H1 (cell line): ENCODE data around the gene INO80. TPM values are rescaled to one million over a fixed set of nuclear protein-coding genes. Genes with fewer than 3 reads are reported as not detected.

Source experiments
- CTCF ChIA-PET: fragments of 300-600 bp; sonication (Branson Sonifier 250); formaldehyde crosslinking; loops from one replicate; lab custom pipeline; 2021; ENCODE audit not compliant: partially characterized antibody; lab: Charles Lee
- POLR2A ChIA-PET: fragments of 300-600 bp; sonication (Branson Sonifier 250); formaldehyde crosslinking; loops from one replicate; lab custom pipeline; 2021; ENCODE audit warnings: inconsistent platforms; ENCODE audit not compliant: partially characterized antibody; lab: Charles Lee
- DNase-seq, 2 experiments: peaks; one replicate each; pipeline versions ENCODE4 v3.0.0 to v3.0.0-alpha.2; 2010 to 2022; ENCODE audit warnings: low spot score in 2 of 2, low read depth in 1 of 2, mixed read lengths in 1 of 2
- FAIRE-seq: peaks from 2 replicates; lab custom pipeline; 2011; peaks lifted over from hg19 to GRCh38; lab: Jason Lieb, UNC
- H2AFZ ChIP-seq: 2 replicates; pipeline ENCODE4 v1.8.1; 2012; ENCODE audit warnings: low read length, inconsistent platforms
- H2AK5ac ChIP-seq: 2 replicates; pipeline ENCODE4 v1.6.1; 2013; ENCODE audit warnings: low read depth, low read length
- H2BK120ac ChIP-seq: replicated peaks from 2 replicates; pipeline ENCODE3; 2013; ENCODE audit warnings: low read depth, low read length, inconsistent platforms
- H2BK12ac ChIP-seq: 2 replicates; pipeline ENCODE4 v1.6.1; 2013; ENCODE audit warnings: low read depth, low read length
- H2BK15ac ChIP-seq: 2 replicates; pipeline ENCODE4 v1.6.1; 2013; ENCODE audit warnings: low read length
- H2BK20ac ChIP-seq: 2 replicates; pipeline ENCODE4 v1.6.1; 2013; ENCODE audit warnings: low read length
- H2BK5ac ChIP-seq: 2 replicates; pipeline ENCODE4 v1.6.1; 2013; ENCODE audit warnings: low read depth, low read length
- H3K14ac ChIP-seq: 2 replicates; pipeline ENCODE4 v1.6.1; 2013; ENCODE audit warnings: inconsistent platforms; ENCODE audit not compliant: insufficient read length
- H3K18ac ChIP-seq: 2 replicates; pipeline ENCODE4 v1.6.1; 2013; ENCODE audit warnings: low read length; ENCODE audit errors: extremely low read depth
- H3K23ac ChIP-seq: 2 replicates; pipeline ENCODE4 v1.6.1; 2013; ENCODE audit warnings: inconsistent platforms; ENCODE audit not compliant: insufficient read length
- H3K23me2 ChIP-seq: 2 replicates; pipeline ENCODE4 v1.6.1; 2013; ENCODE audit warnings: low read depth, low read length
- H3K27ac ChIP-seq: 2 replicates; pipeline ENCODE4 v1.6.1; 2011; ENCODE audit warnings: low read depth, low read length, inconsistent platforms
- H3K27me3 ChIP-seq, 4 experiments: replicated peaks in 1 of 4; 1 replicate in 1 of 4; 2 replicates in 3 of 4; pipeline versions ENCODE4 v1.6.1 to v1.8.1; 2011 to 2013; ENCODE audit warnings: low read length in 3 of 4, mild to moderate bottlenecking in 3 of 4, inconsistent platforms in 2 of 4, mixed read lengths in 2 of 4, moderate library complexity in 1 of 4; ENCODE audit not compliant: control insufficient read depth in 3 of 4, insufficient read depth in 3 of 4; ENCODE audit errors: extremely low read depth in 1 of 4
- H3K36me3 ChIP-seq, 4 experiments: 2 replicates each; pipeline versions ENCODE4 v1.6.1 to v1.8.1; 2011 to 2013; ENCODE audit warnings: mild to moderate bottlenecking in 4 of 4, low read length in 3 of 4, moderate library complexity in 2 of 4, control low read depth in 1 of 4, inconsistent platforms in 1 of 4; ENCODE audit not compliant: insufficient read depth in 4 of 4, control insufficient read depth in 2 of 4
- H3K4ac ChIP-seq: replicated peaks from 2 replicates; pipeline ENCODE3; 2013; ENCODE audit warnings: low read length, low read depth, mixed read lengths, inconsistent platforms; ENCODE audit not compliant: insufficient read length
- H3K4me1 ChIP-seq, 4 experiments: replicated peaks in 1 of 4; 1 replicate in 1 of 4; 2 replicates in 3 of 4; pipeline versions ENCODE4 v1.6.1 to v1.8.1; 2011 to 2013; ENCODE audit warnings: low read length in 3 of 4, inconsistent platforms in 2 of 4, mixed read lengths in 1 of 4; ENCODE audit not compliant: insufficient read depth in 4 of 4, control insufficient read depth in 3 of 4
- H3K4me2 ChIP-seq, 2 experiments: 2 replicates each; pipeline versions ENCODE4 v1.6.1 to v1.8.1; 2011 to 2013; ENCODE audit warnings: low read depth in 2 of 2, low read length in 2 of 2, control low read depth in 1 of 2, inconsistent platforms in 1 of 2, mild to moderate bottlenecking in 1 of 2; ENCODE audit not compliant: insufficient read depth in 1 of 2
- H3K4me3 ChIP-seq, 4 experiments: fragments of 200-600, 300-600 bp in 1 of 4; sonication (generic), shearing (Covaris generic), sonication (Bioruptor Twin) in 1 of 4; 2 replicates each; pipeline versions ENCODE4 v1.5.1 to v1.8.1; 2011 to 2016; ENCODE audit warnings: low read length in 4 of 4, low read depth in 3 of 4, control low read depth in 2 of 4, inconsistent platforms in 2 of 4, mild to moderate bottlenecking in 2 of 4, mixed read lengths in 1 of 4, moderate library complexity in 1 of 4; ENCODE audit not compliant: insufficient read depth in 2 of 4; ENCODE audit errors: extremely low read depth in 1 of 4
- H3K56ac ChIP-seq: replicated peaks from 2 replicates; pipeline ENCODE3; 2013; ENCODE audit warnings: low read depth, mild to moderate bottlenecking, mixed read lengths, low read length, inconsistent platforms; ENCODE audit not compliant: insufficient read length
- H3K79me1 ChIP-seq: 2 replicates; pipeline ENCODE4 v1.6.1; 2013; ENCODE audit warnings: low read depth, low read length, control low read depth
- H3K79me2 ChIP-seq, 2 experiments: 2 replicates each; pipeline versions ENCODE4 v1.6.1 to v1.8.1; 2012 to 2013; ENCODE audit warnings: low read length in 2 of 2, mild to moderate bottlenecking in 2 of 2, inconsistent platforms in 1 of 2; ENCODE audit not compliant: insufficient read depth in 2 of 2, control insufficient read depth in 1 of 2
- H3K9ac ChIP-seq, 4 experiments: replicated peaks in 1 of 4; 1 replicate in 1 of 4; 2 replicates in 3 of 4; pipeline versions ENCODE4 v1.6.1 to v1.8.1; 2011 to 2013; ENCODE audit warnings: low read depth in 3 of 4, low read length in 3 of 4, control low read depth in 2 of 4, mild to moderate bottlenecking in 2 of 4, moderate library complexity in 2 of 4, inconsistent platforms in 1 of 4; ENCODE audit errors: extremely low read depth in 1 of 4
- H3K9me3 ChIP-seq, 2 experiments: 2 replicates each; pipeline versions ENCODE4 v1.6.1 to v1.8.1; 2012 to 2013; ENCODE audit warnings: mild to moderate bottlenecking in 2 of 2, moderate library complexity in 2 of 2, control low read depth in 1 of 2, inconsistent platforms in 1 of 2, low read depth in 1 of 2, low read length in 1 of 2, mixed read lengths in 1 of 2; ENCODE audit not compliant: insufficient read depth in 2 of 2
- H4K20me1 ChIP-seq, 2 experiments: replicated peaks in 1 of 2; 2 replicates each; pipeline versions ENCODE3 to v1.8.1; 2011 to 2013; ENCODE audit warnings: inconsistent platforms in 2 of 2, low read length in 2 of 2, mild to moderate bottlenecking in 1 of 2; ENCODE audit not compliant: insufficient read depth in 2 of 2, control insufficient read depth in 1 of 2
- H4K5ac ChIP-seq: 2 replicates; pipeline ENCODE4 v1.6.1; 2013; ENCODE audit warnings: low read length, low read depth, mixed read lengths, inconsistent platforms; ENCODE audit not compliant: insufficient read length
- H4K8ac ChIP-seq: 2 replicates; pipeline ENCODE4 v1.8.0; 2013; ENCODE audit warnings: mild to moderate bottlenecking, moderate library complexity, low read length, inconsistent platforms; ENCODE audit not compliant: insufficient read depth; ENCODE audit errors: extremely low read depth
- H4K91ac ChIP-seq: replicated peaks from 2 replicates; pipeline ENCODE3; 2013; ENCODE audit warnings: low read length, mixed read lengths, inconsistent platforms; ENCODE audit not compliant: insufficient read length
- EZH2 ChIP-seq: fragments of 200-600 bp; sonication (generic); IDR thresholded peaks from 2 replicates; pipeline ENCODE4 v1.7.1; 2012; ENCODE audit warnings: low read depth, mild to moderate bottlenecking, moderate library complexity, low read length, inconsistent platforms; ENCODE audit not compliant: severe bottlenecking
- GTF2F1 ChIP-seq: IDR thresholded peaks from 2 replicates; pipeline ENCODE4 v1.6.1; 2012; ENCODE audit warnings: low read depth, low read length, improper control_type of control experiment, borderline replicate concordance
- JUN ChIP-seq: IDR thresholded peaks from 2 replicates; pipeline ENCODE4 v1.6.1; 2011; ENCODE audit warnings: low read depth, mild to moderate bottlenecking, improper control_type of control experiment, low read length
- SAP30 ChIP-seq: fragments of 300-600 bp; sonication (generic); IDR thresholded peaks from 2 replicates; pipeline ENCODE4 v1.7.1; 2012; ENCODE audit warnings: low read length, moderate library complexity, mild to moderate bottlenecking, inconsistent platforms; ENCODE audit not compliant: insufficient read depth, insufficient replicate concordance
- SIRT6 ChIP-seq: IDR thresholded peaks from one replicate; pipeline ENCODE4 v1.7.1; 2012; ENCODE audit warnings: low read length, inconsistent platforms
- WGBS, 2 experiments: shearing (Covaris generic) in 1 of 2; methylation state at CpG; one replicate each; pipeline versions ENCODE4 v1.1.6 to v1.1.7; 2013 to 2015; ENCODE audit warnings: low lambda C conversion rate in 2 of 2, mixed read lengths in 2 of 2, inconsistent platforms in 1 of 2, low coverage in 1 of 2, missing lambda C conversion rate in 1 of 2; ENCODE audit not compliant: insufficient replicate concordance in 2 of 2, insufficient coverage in 1 of 2, insufficient read length in 1 of 2; ENCODE audit errors: extremely low coverage in 1 of 2, missing lambda C conversion rate in 1 of 2; 5-methylcytosine and 5-hydroxymethylcytosine counted together
- polyA plus RNA-seq, 7 experiments: library from polyadenylated mRNA; depleted of rRNA in 3 of 7; stranded (reverse) in 5 of 7; unstranded in 2 of 7; fragments of >200 nt in 5 of 7; fragments of 200-250 nt in 2 of 7; gene quantifications; 1 replicate in 5 of 7; 2 replicates in 1 of 7; 4 replicates in 1 of 7; pipeline versions ENCODE4 v1.2.1 to v1.2.3, GENCODE V29; 2011 to 2013; ENCODE audit warnings: missing spikeins in 2 of 7, mixed read lengths in 2 of 7
- total RNA-seq: library from RNA; stranded (reverse); fragmentation: NEBNext Ultra II Directional; extraction: Animal tissue kit (Norgen Biotek cat#: 25700); gene quantifications from 2 replicates; pipeline ENCODE4 v1.2.1, GENCODE V29; 2021

INO80 gene
- total and polyA plus RNA-seq, 2 of the 8 experiments (the other 6 are each of a cell fraction or from before 2014, with no cell fraction given) = 4.3 to 24.5 TPM

GRCh38 chr15:41079717-41080116 is 36.4 kb downstream of the INO80 start:
- no peak overlapping the region for H3K23ac ChIP-seq
- DNase-seq (no peak), FAIRE-seq (no peak)
- H3K27me3 ChIP-seq = no peaks in the 10 kb centered on the region
- H2BK5ac ChIP-seq = no peak overlapping the region
- H2AFZ ChIP-seq = no peak overlapping the region
- H3K4me3 ChIP-seq = no peak overlapping the region
- H2BK20ac ChIP-seq = no peak overlapping the region
- H3K36me3 ChIP-seq = peaks cover 17 to 65% (median 49%) of the 10 kb centered on the region in 4 experiments
- H2BK15ac ChIP-seq = no peak overlapping the region
- H3K79me1 ChIP-seq = no peaks in the 10 kb centered on the region
- H2BK12ac ChIP-seq = no peak overlapping the region
- no peaks in the 10 kb centered on the region for H3K4me1 ChIP-seq
- no peaks in the 10 kb centered on the region for H3K9me3 ChIP-seq
- H3K23me2 ChIP-seq = no peaks in the 10 kb centered on the region
- H3K56ac ChIP-seq = no peak overlapping the region
- no peak overlapping the region for H2AK5ac ChIP-seq
- peaks cover 2% of the 10 kb centered on the region in 2 experiments for H4K20me1 ChIP-seq
- H4K91ac ChIP-seq = no peak overlapping the region
- TF ChIP-seq SAP30 (no peak), GTF2F1 (no peak), EZH2 (no peak), JUN (no peak), SIRT6 (no peak)
- H3K79me2 ChIP-seq = no peaks in the 10 kb centered on the region; a peak in 1 of 4 replicates
- H3K18ac ChIP-seq = no peak overlapping the region
- H3K27ac ChIP-seq = no peak overlapping the region
- no peak overlapping the region for H3K4me2 ChIP-seq
- H4K8ac ChIP-seq = no peak overlapping the region
- H3K14ac ChIP-seq = no peak overlapping the region
- H2BK120ac ChIP-seq = no peak overlapping the region
- no peak overlapping the region for H3K9ac ChIP-seq
- ChIA-PET POLR2A (interaction anchor here (1.5 kb wide), 1 partner anchor 34 kb away, joined by 4 read pairs; no protein-coding TSS in a partner anchor), CTCF (interaction anchor here (0.8 to 1.0 kb wide), 3 partner anchors 13 to 177 kb away, joined by 3 read pairs; no protein-coding TSS in a partner anchor)
- WGBS, 2 experiments = 90% methylated on average over 8 of the region's 8 CpGs; no CpG with 5 or more reads in 1 of the 2 experiments
- no peak overlapping the region for H4K5ac ChIP-seq
- no peak overlapping the region for H3K4ac ChIP-seq
